Activated CD8-positive, alpha-beta memory T cell treated with anti-CD3 and anti-CD28 coated beads, Interleukin-2, amount 50 U/mL, for 4 hours (primary cell): Measurements from ENCODE around the gene HDAC9.

ENCODE experiments used
- DNase-seq: peaks from one replicate; pipeline ENCODE4 v3.0.0-alpha.2; 2020

HDAC9 gene

DNA sequence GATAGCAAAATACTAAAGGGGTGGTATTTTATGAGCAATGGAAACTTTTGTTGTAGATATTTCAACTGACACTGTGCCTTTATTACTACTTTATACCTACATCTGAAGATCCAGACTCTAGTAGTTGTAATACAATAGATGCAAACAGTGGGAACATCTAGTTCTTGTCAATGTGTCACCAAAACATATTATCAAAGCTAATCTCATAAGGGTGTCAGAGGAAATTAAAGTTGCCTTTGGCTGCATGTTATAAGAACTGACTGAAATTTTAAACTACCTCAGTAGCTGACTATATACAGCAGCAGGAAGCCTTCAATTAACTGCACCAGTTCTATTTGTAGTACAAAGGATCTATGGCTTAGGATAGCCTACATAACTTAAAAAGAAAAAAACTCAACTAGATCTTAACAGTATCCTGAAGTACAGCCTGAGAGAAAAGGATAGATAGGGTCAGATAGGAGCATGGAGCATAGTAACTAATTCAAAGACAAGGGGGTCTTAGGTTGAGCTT lies 30.9 kb downstream of the HDAC9 start:
- no peak for DNase-seq

DNA sequence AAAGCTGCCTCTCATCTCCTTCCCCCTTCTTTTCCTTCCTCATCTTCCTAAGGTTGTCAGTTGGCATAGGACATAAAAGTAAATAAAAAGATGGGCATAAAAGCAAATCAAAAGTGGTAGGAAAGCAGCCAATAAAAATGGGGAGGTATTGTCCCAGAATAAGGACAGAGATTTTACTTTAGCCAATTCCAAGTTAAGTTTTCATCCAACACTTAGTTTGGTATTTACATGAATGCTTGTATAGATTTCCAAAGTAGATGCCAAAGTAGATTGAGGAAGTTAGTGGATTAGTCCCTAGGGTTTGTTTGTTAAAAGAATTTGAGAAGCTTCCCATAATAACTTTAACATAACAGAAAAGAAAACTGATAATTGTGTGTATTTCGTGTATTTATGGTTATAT lies 33.7 kb downstream of the HDAC9 start:
- no peak for DNase-seq

DNA sequence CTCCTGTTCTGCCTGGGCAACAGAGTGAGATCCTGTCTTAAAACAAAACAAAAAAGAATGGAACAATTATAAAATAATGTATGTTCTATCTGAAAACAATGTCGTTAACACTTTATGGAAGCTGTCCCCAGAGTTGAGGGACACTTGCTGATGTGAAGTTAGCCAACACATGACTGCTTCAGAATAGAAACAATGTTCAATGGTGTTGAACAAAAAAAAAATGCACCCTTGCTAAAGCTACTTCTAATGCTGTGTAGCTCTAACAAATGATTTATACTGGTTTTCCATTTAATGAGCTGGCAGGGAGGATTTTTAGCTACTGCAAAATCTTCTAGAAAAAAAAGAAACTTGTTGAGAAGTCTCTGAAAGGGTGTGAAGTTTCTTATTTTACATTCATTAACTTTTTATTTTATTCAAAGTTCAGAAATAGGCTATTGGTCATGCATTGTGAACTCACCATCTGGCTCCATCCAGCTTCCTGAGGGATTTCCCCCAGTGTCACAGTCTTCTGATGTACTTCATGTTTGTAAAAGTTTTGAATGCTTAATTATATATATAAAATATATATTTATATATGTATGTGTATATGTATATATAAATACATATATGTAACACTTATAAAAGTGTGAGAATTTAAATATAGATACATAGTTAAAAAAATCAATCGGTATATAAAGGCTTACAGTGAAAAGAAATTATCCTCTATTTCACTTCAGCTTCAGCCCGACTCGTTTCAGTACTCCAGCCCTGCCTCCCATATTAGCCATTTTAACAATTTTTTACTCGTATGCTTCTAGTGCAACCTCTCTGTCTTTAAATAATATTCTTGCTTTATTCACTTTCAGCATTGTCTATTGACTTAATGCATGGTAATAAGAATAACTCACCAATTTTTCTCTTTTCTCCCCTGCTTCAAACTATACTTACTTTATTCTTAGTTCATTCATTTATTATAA lies 35.0 kb downstream of the HDAC9 start:
- DNase-seq = no peak

- no peak for DNase-seq
Measured at GRCh38 chr7:18531539-18531938, 36.0 kb downstream of the HDAC9 start.

GRCh38 chr7:18532813-18533212 lies 37.3 kb downstream of the HDAC9 start:
- DNase-seq = no peak

- no peak for DNase-seq
Measured at GRCh38 chr7:18534481-18534880, 38.9 kb downstream of the HDAC9 start.

GRCh38 chr7:18535810-18536415 lies 40.4 kb downstream of the HDAC9 start:
- no peak for DNase-seq

DNA sequence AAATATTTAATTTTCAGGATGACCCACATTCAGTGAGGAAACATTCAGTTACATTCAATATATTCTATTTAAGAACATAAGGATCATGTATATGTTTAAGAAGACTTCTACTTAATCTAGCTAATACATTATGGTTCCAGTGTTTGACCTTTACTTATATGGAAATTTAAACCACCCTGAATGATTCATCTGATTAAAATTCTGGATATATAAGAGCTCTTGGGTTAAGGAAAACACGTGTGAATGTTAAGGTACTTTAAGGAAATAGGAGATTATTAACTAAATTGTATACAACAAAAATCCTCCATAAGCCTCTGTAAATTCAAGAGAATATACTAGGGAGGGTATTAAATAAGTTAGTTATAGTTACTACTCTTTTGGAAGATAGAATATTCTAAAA lies 40.9 kb downstream of the HDAC9 start:
- no peak for DNase-seq

- no peak for DNase-seq
Measured at GRCh38 chr7:18538554-18539250, 43.2 kb downstream of the HDAC9 start.

- no peak for DNase-seq
Measured at GRCh38 chr7:18540396-18540795, 44.8 kb downstream of the HDAC9 start.

DNA sequence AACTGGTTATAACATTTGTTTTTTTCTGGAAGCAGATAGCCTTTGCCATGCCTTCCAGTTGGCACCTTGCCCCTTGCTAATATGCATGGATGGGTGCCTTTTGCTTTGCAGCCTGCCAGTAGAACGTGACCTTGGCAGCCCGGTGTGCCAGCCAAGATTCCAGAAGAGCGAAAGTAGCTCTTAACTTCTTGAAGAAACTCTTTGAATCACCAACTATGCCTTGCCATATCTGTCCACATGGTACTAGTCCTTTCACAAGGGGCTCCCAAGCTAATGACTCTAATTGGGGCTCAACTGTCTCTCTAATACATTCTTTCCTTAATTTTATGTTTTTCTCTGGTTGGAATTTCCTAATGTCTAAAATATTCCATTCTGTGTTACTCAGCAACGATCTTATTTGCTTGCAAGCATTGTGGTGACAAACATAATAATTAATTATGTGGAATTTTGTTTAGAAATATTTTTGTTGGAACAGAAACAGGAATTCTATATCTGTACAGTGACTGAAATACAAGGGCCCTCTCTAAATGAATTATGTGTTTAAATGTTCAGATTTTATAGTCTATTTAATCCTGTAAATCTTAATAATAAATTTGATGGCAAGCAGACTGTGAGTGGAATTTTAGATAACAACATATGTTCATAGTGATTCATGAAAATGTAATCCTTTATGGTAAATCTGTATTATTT lies 45.8 kb downstream of the HDAC9 start:
- no peak for DNase-seq

GRCh38 chr7:18541871-18542212 lies 46.3 kb downstream of the HDAC9 start:
- no peak for DNase-seq

- DNase-seq = no peak
Measured at GRCh38 chr7:18546576-18546975, 51.0 kb downstream of the HDAC9 start.

- DNase-seq = no peak
Measured at GRCh38 chr7:18547509-18548187, 52.1 kb downstream of the HDAC9 start.

GRCh38 chr7:18548534-18548933 lies 53.0 kb downstream of the HDAC9 start:
- DNase-seq = no peak

- DNase-seq = no peak
Measured at GRCh38 chr7:18550574-18550973, 55.0 kb downstream of the HDAC9 start.

DNA sequence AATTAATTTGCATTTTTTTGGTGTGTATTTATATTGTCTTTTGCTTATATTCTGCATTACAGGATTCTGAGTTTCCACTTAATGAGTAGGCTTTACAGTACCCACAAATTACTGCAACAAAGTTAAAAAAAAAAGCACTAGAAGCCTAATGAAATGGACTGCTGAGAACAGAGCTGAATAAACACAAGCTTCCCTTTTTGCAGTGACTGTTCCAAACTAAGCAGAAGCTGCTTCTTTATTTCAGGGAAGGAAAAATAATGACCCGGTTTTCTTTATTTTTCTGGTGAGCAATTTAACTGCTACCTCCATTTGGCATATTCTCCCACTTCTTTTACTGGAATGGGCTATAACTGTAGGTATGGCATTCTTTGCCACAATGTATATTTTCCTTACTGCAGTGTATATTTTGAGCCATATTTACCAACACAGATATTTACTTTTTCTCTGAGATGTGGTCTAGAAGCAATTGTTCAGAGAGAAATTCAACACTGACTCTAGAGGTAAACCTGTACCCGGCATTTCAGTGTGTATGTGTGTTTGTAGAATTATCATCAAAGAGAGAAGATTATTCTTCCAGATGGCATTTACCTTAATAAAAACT lies 56.9 kb downstream of the HDAC9 start:
- DNase-seq = no peak

GRCh38 chr7:18552943-18553604 lies 57.5 kb downstream of the HDAC9 start:
- no peak for DNase-seq

- DNase-seq = no peak
Measured at GRCh38 chr7:18553605-18554003, 58.1 kb downstream of the HDAC9 start.

- no peak for DNase-seq
Measured at GRCh38 chr7:18555120-18555519, 59.6 kb downstream of the HDAC9 start.

DNA sequence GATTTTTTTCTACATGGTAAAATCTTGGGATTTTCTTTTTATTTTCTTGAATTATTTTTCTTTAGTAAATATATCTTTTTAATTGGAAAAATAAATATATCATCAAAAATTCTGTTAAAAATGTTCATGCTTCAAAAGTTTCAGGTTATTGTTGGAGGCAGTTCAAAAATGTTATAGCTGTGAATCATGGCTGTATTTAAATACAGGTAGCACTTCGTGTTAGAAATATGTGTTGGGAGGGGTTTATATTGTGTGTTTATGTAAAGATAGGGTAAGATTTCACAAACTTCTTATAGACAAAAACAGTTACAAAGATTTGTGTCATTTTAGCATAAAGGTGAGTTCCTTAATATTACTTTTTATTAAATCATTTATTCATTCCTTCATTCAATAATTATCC lies 60.4 kb downstream of the HDAC9 start:
- DNase-seq = no peak
